GM18508 (cell line): ENCODE data around the gene CXCL5.
A peak's percentile ranks its signal among the peaks of the same experiment; 100 is the strongest.

Experiments used
- ATAC-seq: cut with Tn5 transposase; IDR thresholded peaks from one replicate; pipeline ENCODE4 v1.9.1; 2021; ENCODE audit warnings: moderate number of reproducible peaks; ENCODE audit not compliant: insufficient read depth, unreplicated experiment

The CXCL5 gene

GRCh38 chr4:73998040-73999011 lies at the start of gene CXCL5:
TSS of gene CXCL5 (minus strand) at chr4:73998677. CDS start at chr4:73998581, 96 bp downstream.
- no peak for ATAC-seq

DNA sequence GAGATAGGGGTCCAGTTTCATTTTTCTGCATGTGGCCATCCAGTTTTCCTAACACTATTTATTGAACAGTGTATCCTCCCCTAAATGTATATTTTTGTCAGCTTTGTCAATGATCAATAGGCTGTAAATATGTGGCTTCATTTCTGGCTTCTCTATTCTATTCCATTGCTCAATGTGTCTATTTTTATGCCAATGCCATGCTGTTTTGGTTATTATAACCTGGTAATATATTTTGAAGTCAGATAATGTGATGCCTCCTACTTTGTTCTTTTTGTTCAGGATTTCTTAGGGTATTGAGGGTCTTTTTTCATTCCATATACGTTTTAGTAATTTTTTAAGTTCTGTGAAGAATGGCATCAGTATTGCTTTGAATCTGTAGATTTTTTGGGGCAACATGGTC lies 48.7 kb upstream of the CXCL5 start:
- no peak for ATAC-seq

- no peak for ATAC-seq
Observed at GRCh38 chr4:74045772-74046171, 47.3 kb upstream of the CXCL5 start.

DNA sequence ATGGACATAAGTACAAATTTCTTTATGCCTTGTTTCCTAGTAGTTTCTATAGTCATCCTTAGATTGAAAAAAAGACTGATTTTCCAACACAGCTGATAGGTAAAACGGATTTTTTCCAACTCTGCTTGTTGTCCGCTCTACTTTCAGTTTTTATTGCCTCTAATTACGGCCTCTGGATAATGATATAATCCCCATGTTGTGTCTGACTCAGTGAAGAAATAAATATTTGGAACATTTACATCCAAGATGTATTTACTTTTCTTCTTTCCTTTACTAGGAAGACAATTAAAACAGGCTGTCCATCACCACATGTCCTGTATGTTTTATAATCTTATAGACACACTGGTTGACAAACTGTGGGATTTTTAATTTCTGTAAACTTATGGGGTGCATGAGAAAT lies 46.8 kb upstream of the CXCL5 start:
- no peak for ATAC-seq

DNA sequence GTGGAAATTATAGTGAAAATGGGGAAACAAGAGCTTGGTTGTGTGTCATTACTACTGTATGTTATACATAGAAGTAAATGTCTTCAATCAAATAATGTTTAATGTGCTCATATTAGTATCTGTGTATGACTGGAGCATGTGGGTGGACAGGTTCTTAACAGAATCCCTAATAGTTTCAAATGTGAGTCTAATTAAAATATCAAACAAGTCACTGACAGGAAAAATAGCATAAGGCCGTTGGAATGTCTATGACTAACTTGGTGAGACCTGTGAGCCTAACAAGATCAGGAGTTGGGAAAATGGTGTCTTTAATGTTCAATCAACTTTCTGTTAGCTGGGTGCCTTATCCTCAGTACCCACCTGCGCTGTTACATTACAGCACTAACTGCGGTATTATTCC lies 46.2 kb upstream of the CXCL5 start:
- ATAC-seq, result no peak

GRCh38 chr4:74042681-74043080 lies 44.2 kb upstream of the CXCL5 start:
- ATAC-seq, result no peak

DNA sequence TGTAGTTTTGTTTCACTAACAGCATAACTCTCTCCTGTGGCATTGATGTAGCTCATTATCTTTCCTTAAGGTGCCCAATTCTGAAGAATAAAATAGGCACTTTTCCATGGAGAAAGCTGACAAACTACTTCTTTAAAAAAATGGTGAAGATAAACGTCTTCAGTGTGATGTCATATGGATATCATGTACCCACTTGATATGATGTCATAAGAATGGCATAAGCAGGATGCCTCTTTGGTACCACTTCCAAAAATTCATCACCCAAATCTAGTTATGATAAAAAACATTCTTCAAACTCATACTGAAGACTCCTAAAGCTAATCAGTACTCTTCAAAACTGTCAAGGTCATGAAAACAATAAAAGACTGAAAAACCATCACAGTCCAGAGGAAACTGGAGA lies 42.9 kb upstream of the CXCL5 start:
- no peak for ATAC-seq

DNA sequence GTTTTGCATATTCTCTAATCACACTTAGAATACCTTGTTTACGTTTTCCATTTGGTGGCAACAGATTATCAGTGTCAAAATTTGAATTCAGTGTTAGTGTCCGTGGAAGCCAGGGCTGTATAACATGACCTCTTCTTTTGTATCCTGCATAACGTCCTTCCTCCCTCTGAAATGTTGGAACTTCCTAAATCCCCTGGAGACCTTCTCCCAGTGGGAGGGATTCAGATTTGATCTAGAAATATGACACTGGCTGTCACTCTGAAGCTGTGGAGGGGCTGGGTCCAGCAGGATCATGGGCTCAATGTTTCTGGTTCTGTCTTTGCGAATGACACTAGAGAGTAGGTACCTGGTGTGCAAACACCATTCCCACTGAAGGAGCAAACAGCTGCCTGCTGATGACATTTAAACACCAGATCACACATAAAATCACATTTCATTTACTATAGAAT lies 40.9 kb upstream of the CXCL5 start:
- peak; percentile 8 for ATAC-seq

DNA sequence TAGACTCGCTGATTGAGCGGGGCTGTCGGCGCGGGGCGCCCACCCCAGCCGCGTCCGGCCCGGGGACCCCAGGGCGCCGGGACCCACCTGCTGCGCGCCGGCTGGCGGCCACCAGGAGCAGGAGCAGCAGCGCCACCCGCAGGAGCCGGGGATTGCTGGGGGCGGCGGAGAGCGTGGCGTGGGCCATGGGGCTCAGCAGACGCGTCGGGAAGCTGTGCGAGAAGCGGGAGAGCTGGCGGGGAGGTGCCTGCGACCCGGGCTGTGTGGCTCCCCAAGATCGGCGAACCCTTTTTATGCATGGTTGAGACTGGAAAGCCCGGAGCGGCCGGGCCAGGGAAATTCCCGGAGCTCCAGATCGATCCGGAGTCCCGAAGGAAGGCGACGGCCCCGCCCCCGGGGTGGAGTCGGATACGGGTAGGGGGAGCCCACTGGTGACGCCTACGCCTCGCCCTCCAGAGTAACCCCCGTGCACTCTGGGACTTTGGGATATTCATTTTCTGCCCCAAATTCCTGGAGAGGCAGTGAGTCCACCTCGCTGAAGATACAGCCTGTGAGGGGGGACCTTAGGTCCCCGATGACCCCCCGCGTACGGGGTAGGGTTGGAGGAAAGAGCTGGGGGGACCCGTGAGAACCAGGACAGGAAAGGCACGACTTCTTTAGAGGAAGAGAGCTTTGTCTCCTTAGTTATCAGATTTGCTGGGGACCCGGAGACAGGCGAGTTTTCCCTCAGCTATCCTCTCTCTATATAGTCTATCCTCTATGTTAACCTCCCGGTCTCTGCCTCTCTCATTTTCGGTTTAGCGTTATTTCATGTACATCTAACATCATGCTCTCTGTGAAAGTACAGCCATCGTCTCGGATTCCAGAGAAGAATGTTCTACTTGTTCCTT lies 40.2 kb upstream of the CXCL5 start, which contains the start of gene CXCL3:
Gene CXCL3, minus strand, starts transcription at position 265 of the 890 bp plus-strand sequence. Its CDS starts 78 bp downstream, at position 187.
- peak; percentile 35 for ATAC-seq

GRCh38 chr4:74038086-74038424 lies 39.6 kb upstream of the CXCL5 start:
- ATAC-seq, result no peak

DNA sequence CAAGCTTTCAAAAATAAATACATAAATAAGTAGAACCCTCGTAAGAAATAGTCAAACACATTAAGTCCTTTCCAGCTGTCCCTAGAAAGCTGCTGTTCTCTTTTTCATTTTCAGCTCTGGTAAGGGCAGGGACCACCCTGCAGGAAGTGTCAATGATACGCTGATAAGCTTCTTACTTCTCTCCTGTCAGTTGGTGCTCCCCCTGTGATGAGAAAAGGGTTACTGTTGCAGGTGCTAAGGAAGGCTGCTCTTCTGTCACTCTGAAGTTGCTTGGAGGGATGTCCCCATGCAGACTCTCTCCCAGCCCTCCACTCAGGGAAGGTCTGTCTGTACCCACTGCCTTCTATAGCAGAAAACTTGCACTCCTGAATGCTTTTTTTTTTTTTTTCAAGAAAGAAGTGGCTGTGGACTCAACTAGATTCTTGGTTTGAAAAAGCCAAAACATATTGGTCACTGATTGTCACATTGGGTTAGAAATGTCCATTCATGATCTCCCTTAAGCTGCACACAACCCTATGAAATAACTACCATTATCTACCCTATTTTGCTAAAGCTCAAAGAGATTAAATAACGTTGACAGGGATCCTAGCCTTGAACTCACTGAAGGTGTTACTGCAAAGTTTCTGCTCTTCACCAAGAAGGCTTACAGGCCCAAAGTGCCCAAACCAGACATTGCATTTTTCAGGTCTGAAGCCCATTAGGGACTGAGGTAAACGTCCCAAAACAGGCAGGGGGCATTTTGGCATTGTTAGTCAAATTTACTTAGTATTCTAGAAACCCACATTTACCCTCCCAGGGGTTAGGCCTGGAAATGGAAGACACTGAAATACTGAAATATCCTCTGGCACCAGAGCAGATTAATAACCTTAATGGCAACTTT lies 38.8 kb upstream of the CXCL5 start:
- no peak for ATAC-seq

DNA sequence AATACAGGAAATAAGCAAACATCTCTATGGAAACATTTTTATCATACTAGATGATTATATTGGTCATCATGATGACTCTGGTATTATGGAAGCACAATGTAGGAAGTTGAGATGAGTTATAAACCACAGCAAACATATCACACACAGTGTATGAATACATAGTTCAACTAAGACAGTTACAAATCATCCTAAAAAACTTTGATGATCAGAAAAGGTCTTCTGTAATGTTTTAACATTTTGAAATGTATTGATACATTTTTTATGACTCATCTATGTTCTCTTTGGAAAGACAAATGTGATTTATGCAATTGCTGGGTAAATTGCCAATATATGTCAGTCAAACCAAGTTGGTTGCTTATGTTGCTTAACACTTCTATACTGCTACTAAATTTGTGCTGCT lies 35.3 kb upstream of the CXCL5 start:
- no peak for ATAC-seq

DNA sequence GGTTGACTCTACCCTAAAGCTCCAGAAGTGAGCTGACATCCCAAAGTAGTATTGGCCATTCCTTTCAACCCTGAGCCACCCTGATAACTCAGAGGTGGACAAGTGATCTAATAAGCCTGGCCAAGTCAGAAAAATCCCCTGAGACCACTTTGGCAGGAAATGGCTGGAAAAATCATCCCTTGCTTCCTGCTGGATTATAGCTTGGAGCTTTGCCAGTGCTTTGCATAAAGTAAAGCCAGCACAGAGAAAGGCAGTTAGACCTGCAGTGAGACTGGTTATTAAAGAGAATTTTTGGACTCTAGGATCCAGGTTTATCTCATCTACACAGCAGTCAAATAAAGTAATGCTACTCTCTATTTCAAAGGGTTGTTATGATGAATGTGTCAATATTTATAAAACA lies 33.6 kb upstream of the CXCL5 start:
- no peak for ATAC-seq

- no peak for ATAC-seq
Observed at GRCh38 chr4:74031576-74031975, 33.1 kb upstream of the CXCL5 start.

- ATAC-seq, result no peak
Observed at GRCh38 chr4:74030285-74030684, 31.8 kb upstream of the CXCL5 start.

- ATAC-seq, result no peak
Observed at GRCh38 chr4:74028504-74028903, 30.0 kb upstream of the CXCL5 start.

DNA sequence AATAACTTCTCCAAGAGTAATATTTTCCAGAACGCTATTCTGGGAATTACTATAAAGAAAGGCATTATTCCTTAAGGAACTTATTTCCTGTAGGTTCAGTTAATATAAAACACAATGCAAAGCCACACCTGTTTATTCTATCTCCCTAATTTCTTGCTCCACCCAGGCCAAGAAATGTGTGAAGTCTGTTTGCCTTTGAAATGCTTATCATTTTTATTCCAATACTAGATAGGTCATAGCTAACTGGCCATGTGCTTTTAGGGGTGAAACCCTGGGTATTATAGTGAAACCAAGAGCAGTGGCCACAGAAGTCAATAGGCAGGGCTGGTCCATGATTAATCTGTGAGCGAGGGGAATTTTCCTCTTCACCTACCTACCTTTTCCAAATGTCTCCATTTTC lies 25.2 kb upstream of the CXCL5 start:
- no peak for ATAC-seq

DNA sequence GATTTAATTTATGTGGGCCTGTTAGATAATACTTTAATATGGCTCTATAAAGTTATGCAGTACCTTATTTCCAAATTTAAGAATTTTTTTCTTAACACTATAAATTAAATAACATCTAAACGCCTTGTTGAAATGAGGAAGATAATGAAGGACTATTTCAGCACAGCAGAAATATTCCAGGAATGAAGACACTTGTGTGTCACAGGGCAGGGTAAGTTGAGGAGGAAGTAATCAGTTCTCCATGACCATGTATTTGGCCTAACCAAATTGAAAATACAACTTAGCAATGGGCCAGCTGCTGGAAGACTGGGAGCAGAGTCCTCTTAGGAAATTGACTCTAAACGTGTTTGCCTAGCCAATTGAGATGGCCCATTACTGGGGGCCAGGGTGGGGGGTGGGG lies 23.1 kb upstream of the CXCL5 start:
- ATAC-seq, result no peak

DNA sequence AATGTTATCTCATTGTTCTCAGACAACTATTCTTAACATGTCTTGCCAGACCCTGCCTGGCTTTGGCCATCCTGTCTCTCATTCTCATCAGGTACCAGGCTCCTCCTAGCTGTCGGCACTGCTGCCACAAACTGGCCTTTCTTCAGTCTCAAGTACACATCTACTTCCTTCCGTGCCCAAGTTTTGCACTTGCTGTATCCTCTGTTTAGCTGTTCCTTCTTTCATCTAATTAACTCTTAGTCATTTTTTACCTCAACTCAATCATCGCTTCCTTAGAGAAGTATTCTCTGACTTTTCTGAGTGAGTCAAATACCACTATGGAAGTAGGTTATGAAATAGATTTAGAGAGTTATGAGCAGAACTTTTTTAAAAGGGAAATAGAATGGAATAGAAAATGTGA lies 20.3 kb upstream of the CXCL5 start:
- no peak for ATAC-seq

DNA sequence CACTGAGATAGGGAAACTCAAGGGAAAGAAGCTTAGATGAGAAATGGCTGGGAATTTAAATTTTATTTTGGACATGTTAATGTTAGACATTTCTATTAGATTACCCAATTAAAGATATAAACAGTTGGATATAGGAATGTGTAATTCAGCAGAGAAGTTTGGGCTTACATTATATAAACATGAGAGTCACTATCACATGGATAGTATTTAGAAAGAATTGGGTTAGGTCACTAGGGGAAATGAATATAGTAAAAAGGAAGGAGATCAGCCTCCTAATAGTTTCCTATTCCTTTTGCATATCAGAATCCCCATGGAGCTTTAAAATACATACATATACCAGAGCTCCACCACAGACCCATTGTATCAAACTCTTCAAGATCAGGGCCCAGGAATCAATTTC lies 19.6 kb upstream of the CXCL5 start:
- ATAC-seq, result no peak
